Eye (tissue), 1 donor: ENCODE measurements around the gene ATP6V1C2.

Source experiments
- DNase-seq: peaks from one replicate; pipeline ENCODE4 v3.0.0-alpha.2; 2015

ATP6V1C2 gene

GRCh38 chr2:10721396-10722251 is at the start of gene ATP6V1C2:
ATP6V1C2 (plus strand) TSS chr2:10721630; CDS start chr2:10722850, 1,220 bp downstream.
- peak; percentile 74 for DNase-seq

GRCh38 chr2:10675131-10675530 is 46.3 kb upstream of the ATP6V1C2 start:
- DNase-seq: no peak

- DNase-seq: no peak
Observed at GRCh38 chr2:10678225-10678624, 43.2 kb upstream of the ATP6V1C2 start.

- DNase-seq: no peak
Observed at GRCh38 chr2:10680214-10680613, 41.2 kb upstream of the ATP6V1C2 start.

- DNase-seq: no peak
Observed at GRCh38 chr2:10680957-10681356, 40.5 kb upstream of the ATP6V1C2 start.

- DNase-seq: no peak
Observed at GRCh38 chr2:10686176-10686730, 35.2 kb upstream of the ATP6V1C2 start.

GRCh38 chr2:10688921-10689807 is 32.3 kb upstream of the ATP6V1C2 start:
- no peak for DNase-seq

- no peak for DNase-seq
Observed at GRCh38 chr2:10691521-10691920, 29.9 kb upstream of the ATP6V1C2 start.

- no peak for DNase-seq
Observed at GRCh38 chr2:10700078-10700803, 21.2 kb upstream of the ATP6V1C2 start.

- no peak for DNase-seq
Observed at GRCh38 chr2:10704034-10704594, 17.3 kb upstream of the ATP6V1C2 start.

- DNase-seq: no peak
Observed at GRCh38 chr2:10706033-10706432, 15.4 kb upstream of the ATP6V1C2 start.

GRCh38 chr2:10707831-10708230 is 13.6 kb upstream of the ATP6V1C2 start:
- no peak for DNase-seq

GRCh38 chr2:10709290-10709939 is 12.0 kb upstream of the ATP6V1C2 start:
- no peak for DNase-seq

GRCh38 chr2:10712185-10712809 is 9.1 kb upstream of the ATP6V1C2 start:
- DNase-seq: no peak

GRCh38 chr2:10716581-10716980 is 4.8 kb upstream of the ATP6V1C2 start:
- DNase-seq: no peak

GRCh38 chr2:10717628-10718027 is 3.8 kb upstream of the ATP6V1C2 start:
- peak; percentile 32 for DNase-seq

- no peak for DNase-seq
Observed at GRCh38 chr2:10720306-10720705, 1.1 kb upstream of the ATP6V1C2 start.

GRCh38 chr2:10720947-10721395 is 459 bp upstream of the ATP6V1C2 start:
- peak; percentile 9 for DNase-seq

GRCh38 chr2:10722252-10722825 is 909 bp downstream of the ATP6V1C2 start:
- no peak for DNase-seq

GRCh38 chr2:10732924-10733565 is 11.6 kb downstream of the ATP6V1C2 start:
- DNase-seq: no peak
